IPS-NIHi11 (cell line): ENCODE results near the gene KLF9.

Experiments
- DNase-seq: peaks from one replicate; pipeline ENCODE4 v3.0.0; 2012; ENCODE audit warnings: mixed read lengths, low spot score

The KLF9 gene

GRCh38 chr9:70413799-70414775, at the start of gene KLF9:
Gene KLF9 (minus strand): TSS chr9:70414657. CDS start chr9:70413363, 1,294 bp downstream.
- DNase-seq: peak; percentile 86

GRCh38 chr9:70463877-70464276, 49.4 kb upstream of the KLF9 start:
- DNase-seq: no peak

- no peak for DNase-seq
Observed at GRCh38 chr9:70462300-70462699, 47.8 kb upstream of the KLF9 start.

- DNase-seq: no peak
Observed at GRCh38 chr9:70457235-70457634, 42.8 kb upstream of the KLF9 start.

DNA sequence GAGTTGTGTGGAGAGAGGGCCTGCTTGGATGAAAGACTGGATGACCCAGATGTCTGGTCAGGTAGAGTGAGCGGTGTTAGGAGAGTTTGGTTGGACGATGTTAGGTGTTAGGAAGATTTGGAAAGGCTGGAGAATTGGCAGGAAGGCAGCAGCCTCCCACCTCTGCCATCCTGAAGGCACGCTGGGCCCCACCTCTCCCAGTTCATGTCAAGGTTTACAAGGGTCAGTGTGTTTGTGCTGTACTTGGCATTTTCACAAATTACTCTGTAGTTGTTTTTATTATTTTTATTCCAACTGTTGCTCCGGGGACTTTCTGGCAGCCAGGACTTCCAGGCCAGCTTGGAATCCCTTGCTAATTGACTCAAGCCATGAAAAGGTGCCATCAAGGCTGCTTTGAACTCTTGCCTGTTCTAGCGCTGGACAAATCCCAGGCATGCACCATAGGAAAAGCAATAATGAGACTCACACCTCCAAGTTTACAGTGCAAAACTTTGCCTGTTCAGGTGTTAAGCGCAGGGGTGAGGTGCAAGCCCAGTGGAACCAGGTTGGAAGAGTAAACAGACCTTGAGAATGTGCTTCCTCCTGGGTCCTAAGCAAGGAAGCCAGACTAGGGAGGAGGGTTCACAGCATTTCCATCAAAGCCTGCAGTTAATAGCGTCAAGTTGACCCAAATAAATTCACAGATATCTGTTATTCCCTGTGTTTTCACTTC, 41.7 kb upstream of the KLF9 start:
- DNase-seq: no peak

- no peak for DNase-seq
Observed at GRCh38 chr9:70452365-70452764, 37.9 kb upstream of the KLF9 start.

GRCh38 chr9:70451765-70452164, 37.3 kb upstream of the KLF9 start:
- DNase-seq: no peak

- no peak for DNase-seq
Observed at GRCh38 chr9:70450738-70451137, 36.3 kb upstream of the KLF9 start.

GRCh38 chr9:70449461-70449860, 35.0 kb upstream of the KLF9 start:
- DNase-seq: no peak

DNA sequence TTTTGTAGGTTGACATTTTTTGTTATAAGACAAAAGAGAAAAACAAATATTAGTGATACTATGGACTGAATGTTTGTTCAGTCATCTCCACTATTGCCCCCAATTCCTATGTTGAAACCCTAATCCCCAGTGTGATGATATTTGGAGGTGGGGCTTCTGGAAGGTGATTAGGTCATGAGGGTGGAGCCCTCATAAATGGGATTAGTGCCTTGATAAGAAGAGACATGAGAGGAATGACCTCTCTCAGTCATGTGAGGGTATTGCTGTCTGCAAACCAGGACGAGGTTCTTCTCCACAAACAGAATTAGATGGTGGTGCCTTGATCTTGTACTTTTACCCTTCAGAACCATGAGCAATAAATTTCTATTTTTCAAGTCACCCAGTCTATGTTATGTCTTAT, 34.5 kb upstream of the KLF9 start:
- no peak for DNase-seq

- no peak for DNase-seq
Observed at GRCh38 chr9:70444904-70445303, 30.4 kb upstream of the KLF9 start.

GRCh38 chr9:70442328-70442848, 27.9 kb upstream of the KLF9 start:
- no peak for DNase-seq

- DNase-seq: no peak
Observed at GRCh38 chr9:70441622-70442021, 27.2 kb upstream of the KLF9 start.

- no peak for DNase-seq
Observed at GRCh38 chr9:70439991-70440706, 25.7 kb upstream of the KLF9 start.

GRCh38 chr9:70438341-70438928, 24.0 kb upstream of the KLF9 start:
- DNase-seq: no peak

GRCh38 chr9:70435948-70436347, 21.5 kb upstream of the KLF9 start:
- DNase-seq: no peak

- DNase-seq: no peak
Observed at GRCh38 chr9:70429899-70430298, 15.4 kb upstream of the KLF9 start.

DNA sequence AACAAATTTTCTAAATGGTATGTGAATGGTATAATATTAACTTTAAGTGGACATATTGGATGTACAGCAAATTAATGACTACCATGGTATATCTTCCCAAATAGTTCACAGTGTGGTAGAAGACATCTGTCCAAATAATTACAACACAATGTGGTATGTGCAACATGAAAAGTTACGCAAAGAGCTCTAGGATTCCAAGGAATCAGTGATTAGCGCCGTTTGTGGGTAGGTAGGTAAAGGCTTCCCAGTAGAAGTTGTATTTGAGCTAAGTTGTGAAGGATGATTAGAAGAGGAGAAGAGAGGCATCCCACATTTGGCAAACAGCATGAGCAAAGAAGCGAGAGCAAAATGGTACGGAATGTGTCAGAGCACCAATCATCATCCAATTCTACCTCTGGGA, 14.3 kb upstream of the KLF9 start:
- DNase-seq: no peak

DNA sequence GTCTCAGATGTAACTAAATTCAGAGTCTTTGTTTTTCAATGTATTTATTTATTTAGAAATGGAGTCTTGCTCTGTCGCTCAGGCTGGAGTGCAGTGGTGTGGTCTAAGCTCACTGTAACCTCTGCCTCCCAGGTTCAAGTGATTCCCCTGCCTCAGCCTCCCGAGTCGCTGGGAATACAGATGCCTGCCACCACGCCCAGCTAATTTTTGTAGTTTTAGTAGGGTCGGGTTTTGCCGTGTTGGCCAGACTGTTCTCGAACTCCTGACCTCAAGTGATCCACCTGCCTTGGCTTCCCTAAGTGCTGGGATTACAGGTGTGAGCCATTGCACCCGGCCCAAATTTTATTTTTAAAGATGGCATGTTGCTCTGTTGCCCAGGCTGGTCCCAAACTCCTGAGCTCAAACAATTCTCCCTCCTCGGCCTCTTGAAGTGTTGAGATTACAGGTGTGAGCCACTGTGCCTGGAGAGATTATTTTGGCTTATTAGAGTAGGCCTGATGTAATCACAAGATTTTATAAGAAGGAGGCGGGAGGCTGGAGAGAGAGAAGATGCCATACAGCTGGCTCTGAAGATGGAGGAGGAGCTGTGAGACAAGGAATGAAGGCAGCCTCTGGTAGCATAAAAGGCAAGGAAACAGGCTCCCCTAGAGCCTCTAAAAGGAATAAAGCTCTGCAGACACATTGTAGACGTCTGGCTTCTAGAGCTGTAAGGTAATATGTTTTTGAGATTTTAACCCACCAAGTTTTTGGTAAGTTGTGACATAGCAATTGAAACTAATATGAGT, 12.9 kb upstream of the KLF9 start:
- no peak for DNase-seq

GRCh38 chr9:70425192-70425591, 10.7 kb upstream of the KLF9 start:
- DNase-seq: no peak
